ENCODE data around the gene ERCC4. TPM values are rescaled to one million over a fixed set of nuclear protein-coding genes. Genes with fewer than 3 reads are reported as not detected.

The ERCC4 gene
- 10 to 100 TPM; 17.7 to 29.3 TPM for total RNA-seq
- polyA plus RNA-seq (ENCODE audit: insufficient read depth, low read depth, low replicate concordance): 19.6 TPM
- long read RNA-seq, donor 1, full-length matches to known transcripts: 2 of 2 reads
- long read RNA-seq, donor 1, partial matches to known transcripts: 0 of 2 reads
- long read RNA-seq, donor 1, other reads (novel, unspliced or antisense): 0 of 2 reads
- long read RNA-seq, donor 2, full-length matches to known transcripts: 5 of 5 reads
- long read RNA-seq, donor 2, partial matches to known transcripts: 0 of 5 reads
- long read RNA-seq, donor 2, other reads (novel, unspliced or antisense): 0 of 5 reads

DNA sequence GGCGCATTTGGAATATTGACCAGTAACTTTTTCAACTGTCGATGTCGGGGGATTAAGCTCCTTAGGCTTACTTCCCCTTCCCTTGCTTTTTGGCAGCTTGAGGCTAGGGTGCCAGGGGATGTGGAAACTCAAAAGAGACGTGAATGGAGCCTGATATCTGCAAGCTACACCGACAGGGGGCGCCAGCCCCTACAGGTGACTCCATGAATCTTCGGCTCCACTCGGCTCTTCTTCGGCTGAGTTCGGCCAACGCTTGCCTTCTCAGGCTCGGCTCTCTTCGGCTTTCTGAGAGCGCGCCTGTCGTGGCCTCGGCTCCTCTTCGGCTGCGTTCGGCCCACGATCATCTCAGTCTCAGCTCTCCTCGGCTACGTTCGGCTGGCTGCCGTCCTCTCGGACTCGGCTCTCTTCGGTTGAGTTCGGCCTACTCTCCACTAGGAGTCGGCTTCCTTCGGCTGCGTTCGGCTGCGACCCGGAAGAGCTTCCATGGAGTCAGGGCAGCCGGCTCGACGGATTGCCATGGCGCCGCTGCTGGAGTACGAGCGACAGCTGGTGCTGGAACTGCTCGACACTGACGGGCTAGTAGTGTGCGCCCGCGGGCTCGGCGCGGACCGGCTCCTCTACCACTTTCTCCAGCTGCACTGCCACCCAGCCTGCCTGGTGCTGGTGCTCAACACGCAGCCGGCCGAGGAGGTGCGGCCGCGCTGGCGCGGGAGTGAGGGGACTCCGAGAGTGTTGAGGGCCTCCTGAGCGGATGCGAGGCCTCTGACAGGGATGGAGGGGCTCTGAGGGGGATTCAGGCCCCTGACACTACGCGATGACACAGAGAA, at the start of gene ERCC4:
Gene ERCC4 (plus strand): TSS at position 472 of the 827 bp plus-strand sequence. CDS start 12 bp downstream, at position 484.
- 0% methylated on average over 11 to 64 of the region's 64 CpGs for WGBS, 2 donors
- TF ChIP-seq POLR2A (IDR thresholded peaks at IDR 0.05): no peak
- TF ChIP-seq, protein P1, sequence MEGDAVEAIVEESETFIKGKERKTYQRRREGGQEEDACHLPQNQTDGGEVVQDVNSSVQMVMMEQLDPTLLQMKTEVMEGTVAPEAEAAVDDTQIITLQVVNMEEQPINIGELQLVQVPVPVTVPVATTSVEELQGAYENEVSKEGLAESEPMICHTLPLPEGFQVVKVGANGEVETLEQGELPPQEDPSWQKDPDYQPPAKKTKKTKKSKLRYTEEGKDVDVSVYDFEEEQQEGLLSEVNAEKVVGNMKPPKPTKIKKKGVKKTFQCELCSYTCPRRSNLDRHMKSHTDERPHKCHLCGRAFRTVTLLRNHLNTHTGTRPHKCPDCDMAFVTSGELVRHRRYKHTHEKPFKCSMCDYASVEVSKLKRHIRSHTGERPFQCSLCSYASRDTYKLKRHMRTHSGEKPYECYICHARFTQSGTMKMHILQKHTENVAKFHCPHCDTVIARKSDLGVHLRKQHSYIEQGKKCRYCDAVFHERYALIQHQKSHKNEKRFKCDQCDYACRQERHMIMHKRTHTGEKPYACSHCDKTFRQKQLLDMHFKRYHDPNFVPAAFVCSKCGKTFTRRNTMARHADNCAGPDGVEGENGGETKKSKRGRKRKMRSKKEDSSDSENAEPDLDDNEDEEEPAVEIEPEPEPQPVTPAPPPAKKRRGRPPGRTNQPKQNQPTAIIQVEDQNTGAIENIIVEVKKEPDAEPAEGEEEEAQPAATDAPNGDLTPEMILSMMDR (IDR thresholded peaks at IDR 0.05): peak; percentile 89 to 97 (median 97)
- Histone ChIP-seq H3K9me3 (no peaks in the 10 kb centered on the region), H3K36me3 (ENCODE audit: low read depth, missing control alignments) (no peaks in the 10 kb centered on the region), H3K27me3 (no peaks in the 10 kb centered on the region), H3K4me1 (peaks cover 22% of the 10 kb centered on the region), H3K27ac (peak within 1 kb of the TSS; percentile 71 to 82), H3K4me3 (peak within 1 kb of the TSS; percentile 81 to 91)
- DNase-seq: peak; percentile 100
- intact Hi-C loops (cut with DNase I; ENCODE audit: low total_unique reads): loop anchor here (5.0 to 10.0 kb wide), 4 partner anchors 55 to 382 kb away; no protein-coding TSS in a partner anchor

GRCh38 chr16:13873835-13874438, 46.0 kb upstream of the ERCC4 start:
- no peak for TF ChIP-seq POLR2A (IDR thresholded peaks at IDR 0.05)
- TF ChIP-seq, protein P1 (IDR thresholded peaks at IDR 0.05): peak in 1 of 3 experiments; percentile 46
- no peaks in the 10 kb centered on the region for H3K27me3 ChIP-seq
- H3K36me3 ChIP-seq (ENCODE audit: low read depth, missing control alignments): no peaks in the 10 kb centered on the region
- intact Hi-C loops (cut with DNase I; ENCODE audit: low total_unique reads): no loop called here
- 32 to 34% methylated on average over 5 of the region's 5 CpGs for WGBS, 2 donors
- no peak overlapping the region for H3K4me3 ChIP-seq
- no peaks in the 10 kb centered on the region for H3K9me3 ChIP-seq
- no peaks in the 10 kb centered on the region for H3K4me1 ChIP-seq
- H3K27ac ChIP-seq: no peak overlapping the region
- DNase-seq: no peak

GRCh38 chr16:13875614-13876284, 44.2 kb upstream of the ERCC4 start:
- Histone ChIP-seq H3K4me1 (no peaks in the 10 kb centered on the region), H3K27me3 (no peaks in the 10 kb centered on the region), H3K9me3 (no peaks in the 10 kb centered on the region), H3K4me3 (no peak overlapping the region), H3K36me3 (ENCODE audit: low read depth, missing control alignments) (no peaks in the 10 kb centered on the region), H3K27ac (no peak overlapping the region)
- WGBS, 2 donors: 87 to 88% methylated on average over 5 of the region's 5 CpGs
- TF ChIP-seq, protein P1 (IDR thresholded peaks at IDR 0.05): no peak
- no peak for TF ChIP-seq POLR2A (IDR thresholded peaks at IDR 0.05)
- intact Hi-C loops (cut with DNase I; ENCODE audit: low total_unique reads): no loop called here
- DNase-seq: no peak

DNA sequence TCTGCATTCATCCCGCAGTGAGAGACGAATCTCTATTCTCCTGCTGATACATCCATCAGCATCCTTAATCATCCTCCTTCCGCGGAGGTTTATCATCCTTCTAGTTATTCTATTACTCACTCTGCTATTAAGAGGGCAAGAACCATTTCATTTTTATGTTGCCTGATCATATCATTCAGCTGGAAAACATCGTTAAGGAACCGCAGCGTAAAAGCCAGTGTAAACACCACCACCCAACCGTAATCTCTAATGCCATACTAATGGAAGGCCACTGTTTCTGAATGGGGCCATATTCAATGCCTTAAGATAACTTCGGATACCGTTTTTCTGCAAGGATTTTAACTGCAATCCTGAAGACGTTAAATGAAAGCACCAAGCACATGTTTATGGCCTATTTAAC, 36.7 kb upstream of the ERCC4 start:
- Histone ChIP-seq H3K9me3 (no peaks in the 10 kb centered on the region), H3K27me3 (no peaks in the 10 kb centered on the region), H3K4me3 (no peak overlapping the region), H3K27ac (no peak overlapping the region), H3K4me1 (no peaks in the 10 kb centered on the region), H3K36me3 (ENCODE audit: low read depth, missing control alignments) (no peaks in the 10 kb centered on the region)
- no peak for DNase-seq
- intact Hi-C loops (cut with DNase I; ENCODE audit: low total_unique reads): no loop called here
- 56 to 68% methylated on average over 11 of the region's 11 CpGs for WGBS, 2 donors
- TF ChIP-seq, protein P1 (IDR thresholded peaks at IDR 0.05): no peak
- no peak for TF ChIP-seq POLR2A (IDR thresholded peaks at IDR 0.05)
